Activated T-cell treated with anti-CD3 and anti-CD28 coated beads, Interleukin-2, amount 50 U/mL, for 24 hours (primary cell): ENCODE results near the gene TLK1.
"Not testable (repeated sequence)": the region's sequence is repeated elsewhere in the genome, so short reads cannot be mapped to it uniquely, and the experiment has no call there.

Experiments used
- DNase-seq: peaks from one replicate; pipeline ENCODE4 v3.0.0-alpha.2; 2020
- H3K27ac Mint-ChIP-seq: 2 replicates; pipeline ENCODE4 v1.8.0; 2020; ENCODE audit warnings: mild to moderate bottlenecking, mixed read lengths
- H3K27me3 Mint-ChIP-seq: 2 replicates; pipeline ENCODE4 v1.8.0; 2020; ENCODE audit warnings: mixed read lengths
- H3K36me3 Mint-ChIP-seq: 2 replicates; pipeline ENCODE4 v1.8.0; 2020; ENCODE audit warnings: low read depth, mixed read lengths
- H3K4me1 Mint-ChIP-seq: 2 replicates; pipeline ENCODE4 v1.8.0; 2020; ENCODE audit warnings: low read depth, mixed read lengths
- H3K4me3 Mint-ChIP-seq: 2 replicates; pipeline ENCODE4 v1.8.0; 2020; ENCODE audit warnings: mild to moderate bottlenecking, moderate library complexity, mixed read lengths
- H3K9me3 Mint-ChIP-seq: 2 replicates; pipeline ENCODE4 v1.8.0; 2020; ENCODE audit warnings: mixed read lengths

Gene TLK1

DNA sequence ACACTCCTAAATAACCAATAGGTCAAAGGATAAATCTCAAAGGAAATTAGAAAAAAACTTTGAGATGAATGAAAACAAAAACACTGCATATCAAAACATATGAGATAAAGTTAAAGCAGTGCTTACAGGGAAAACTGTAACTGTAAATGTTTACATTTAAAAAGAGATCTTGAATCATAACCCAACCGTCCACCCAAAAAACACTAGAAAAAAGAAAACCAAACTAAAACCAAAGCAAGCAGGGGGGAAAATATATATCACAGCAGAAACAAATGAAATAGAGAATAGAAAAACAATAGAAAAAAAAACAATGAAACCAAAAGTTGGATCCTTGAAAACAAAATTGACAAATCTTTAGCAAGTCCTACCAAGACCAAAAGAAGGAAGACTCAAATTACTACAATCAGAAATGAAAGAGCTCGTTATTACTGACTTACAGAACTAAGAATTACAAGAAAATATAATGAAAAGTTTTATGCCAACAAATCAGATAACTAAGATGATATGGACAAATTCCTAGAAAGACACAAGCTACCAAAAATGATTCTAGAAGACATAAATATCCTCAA, 65.6 kb downstream of the TLK1 start:
- H3K27ac Mint-ChIP-seq: peak overlapping the region; percentile 55
- no peaks in the 10 kb centered on the region for H3K27me3 Mint-ChIP-seq
- peaks cover 63% of the 10 kb centered on the region for H3K36me3 Mint-ChIP-seq
- peaks cover 28% of the 10 kb centered on the region for H3K9me3 Mint-ChIP-seq
- H3K4me1 Mint-ChIP-seq: peaks cover 44% of the 10 kb centered on the region
- DNase-seq: no peak
- no peak overlapping the region for H3K4me3 Mint-ChIP-seq

DNA sequence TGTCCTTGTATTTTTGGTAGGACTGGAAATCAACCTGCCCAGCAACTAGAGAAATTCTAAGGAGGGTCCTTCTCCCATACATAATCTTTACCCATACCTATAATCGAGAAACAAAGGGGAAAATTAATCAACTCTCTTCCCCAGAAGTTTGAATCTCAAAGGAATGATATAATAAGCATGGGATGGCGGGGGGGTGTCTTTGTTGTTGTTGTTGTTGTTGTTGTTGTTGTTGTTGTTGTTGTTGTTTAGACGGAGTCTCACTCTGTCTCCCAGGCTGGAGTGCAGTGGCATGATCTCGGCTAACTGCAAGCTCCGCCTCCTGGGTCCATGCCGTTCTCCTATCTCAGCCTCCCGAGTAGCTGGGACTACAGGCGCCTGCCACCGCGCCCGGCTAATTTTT, 69.2 kb downstream of the TLK1 start:
- not testable (repeated sequence) for H3K27me3 Mint-ChIP-seq, H3K9me3 Mint-ChIP-seq, DNase-seq, H3K4me3 Mint-ChIP-seq, H3K27ac Mint-ChIP-seq
- H3K36me3 Mint-ChIP-seq: peaks cover 39% of the 10 kb centered on the region
- H3K4me1 Mint-ChIP-seq: peaks cover 72% of the 10 kb centered on the region

DNA sequence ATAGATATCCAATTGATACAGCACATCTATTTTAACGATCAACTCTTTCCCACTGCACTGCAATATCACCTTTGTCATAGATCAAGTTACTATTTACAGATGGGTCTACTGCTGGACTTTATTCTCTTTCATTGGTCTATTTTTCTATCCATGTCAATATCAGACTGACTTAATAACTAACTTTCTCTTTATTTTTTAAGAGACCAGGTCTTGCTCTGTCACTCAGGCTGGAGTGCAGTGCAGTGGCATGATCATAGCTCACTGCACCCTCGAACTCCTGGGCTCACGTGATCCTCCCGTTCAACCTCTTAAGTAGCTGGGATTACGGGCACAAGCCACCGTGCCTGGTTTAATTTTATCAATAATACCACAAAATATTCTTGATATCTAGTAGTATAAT, 71.2 kb downstream of the TLK1 start:
- Mint-ChIP-seq H3K9me3 (no peaks in the 10 kb centered on the region), H3K27ac (no peak overlapping the region), H3K4me1 (peaks cover 72% of the 10 kb centered on the region), H3K27me3 (no peaks in the 10 kb centered on the region), H3K36me3 (peaks cover 28% of the 10 kb centered on the region), H3K4me3 (no peak overlapping the region)
- DNase-seq: no peak

DNA sequence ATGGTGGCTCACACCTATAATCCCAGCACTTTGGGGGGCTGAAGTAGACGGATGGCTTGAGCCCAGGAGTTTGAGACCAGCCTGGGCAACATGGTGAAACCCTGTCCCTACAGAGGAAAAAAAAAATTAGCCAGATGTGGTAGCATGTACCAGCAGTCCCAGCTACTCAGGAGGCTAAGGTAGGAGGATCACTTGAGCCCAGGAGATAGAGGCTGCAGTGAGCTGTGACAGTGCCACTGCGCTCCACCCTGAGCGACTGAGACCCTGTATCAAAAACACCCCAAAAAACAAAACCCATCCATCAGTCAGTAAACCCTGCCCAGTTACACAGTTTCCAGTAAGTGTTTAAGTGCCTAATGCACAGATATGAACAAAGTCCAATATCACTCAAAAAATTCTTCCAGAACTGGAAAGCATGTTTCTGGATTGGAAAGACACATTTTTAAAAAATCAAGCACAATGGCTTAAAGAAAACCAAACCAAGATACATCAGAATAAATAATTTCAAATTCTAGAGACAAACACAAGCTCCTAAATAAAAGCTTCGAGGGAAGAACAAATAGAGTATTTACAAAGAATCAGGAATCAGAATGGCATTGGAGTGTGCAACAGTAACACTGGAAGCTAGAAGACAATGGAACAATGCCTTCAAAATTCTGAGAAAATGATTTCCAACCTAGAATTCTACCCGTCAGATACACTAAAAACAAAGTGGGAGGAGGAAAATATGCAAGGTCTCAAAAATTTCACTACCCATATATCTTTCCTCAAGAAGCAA, 72.4 kb downstream of the TLK1 start:
- H3K36me3 Mint-ChIP-seq: peaks cover 28% of the 10 kb centered on the region

DNA sequence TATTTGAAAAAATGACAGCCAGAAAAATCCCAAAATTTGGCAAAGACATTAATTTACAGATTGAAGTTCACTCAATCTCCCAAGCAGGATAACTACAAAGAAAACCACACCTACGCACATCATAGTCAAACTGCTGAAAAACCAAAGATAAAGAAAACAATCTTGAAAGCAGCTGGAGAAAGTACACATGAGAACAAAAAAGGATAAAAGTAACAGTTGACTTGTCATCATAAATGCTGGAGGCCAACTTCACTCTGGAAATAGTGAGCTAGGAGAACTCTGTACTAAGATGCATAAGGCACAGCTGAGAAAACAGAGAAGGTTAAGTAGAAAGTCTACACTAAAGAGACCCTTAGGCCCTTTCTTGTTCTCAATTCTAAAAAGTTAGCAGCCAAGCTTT, 73.1 kb downstream of the TLK1 start:
- H3K27ac Mint-ChIP-seq: peak overlapping the region; percentile 90
- H3K27me3 Mint-ChIP-seq: no peaks in the 10 kb centered on the region
- peaks cover 69% of the 10 kb centered on the region for H3K4me1 Mint-ChIP-seq
- no peak for DNase-seq
- H3K36me3 Mint-ChIP-seq: peaks cover 30% of the 10 kb centered on the region
- no peaks in the 10 kb centered on the region for H3K9me3 Mint-ChIP-seq
- peak overlapping the region; percentile 3 for H3K4me3 Mint-ChIP-seq

More for the DNA sequence above, 72.4 kb downstream of the TLK1 start:
- no peak for DNase-seq
- Mint-ChIP-seq H3K27me3 (no peaks in the 10 kb centered on the region), H3K4me3 (no peak overlapping the region), H3K9me3 (no peaks in the 10 kb centered on the region), H3K27ac (peak overlapping the region; percentile 90), H3K4me1 (peaks cover 72% of the 10 kb centered on the region)

DNA sequence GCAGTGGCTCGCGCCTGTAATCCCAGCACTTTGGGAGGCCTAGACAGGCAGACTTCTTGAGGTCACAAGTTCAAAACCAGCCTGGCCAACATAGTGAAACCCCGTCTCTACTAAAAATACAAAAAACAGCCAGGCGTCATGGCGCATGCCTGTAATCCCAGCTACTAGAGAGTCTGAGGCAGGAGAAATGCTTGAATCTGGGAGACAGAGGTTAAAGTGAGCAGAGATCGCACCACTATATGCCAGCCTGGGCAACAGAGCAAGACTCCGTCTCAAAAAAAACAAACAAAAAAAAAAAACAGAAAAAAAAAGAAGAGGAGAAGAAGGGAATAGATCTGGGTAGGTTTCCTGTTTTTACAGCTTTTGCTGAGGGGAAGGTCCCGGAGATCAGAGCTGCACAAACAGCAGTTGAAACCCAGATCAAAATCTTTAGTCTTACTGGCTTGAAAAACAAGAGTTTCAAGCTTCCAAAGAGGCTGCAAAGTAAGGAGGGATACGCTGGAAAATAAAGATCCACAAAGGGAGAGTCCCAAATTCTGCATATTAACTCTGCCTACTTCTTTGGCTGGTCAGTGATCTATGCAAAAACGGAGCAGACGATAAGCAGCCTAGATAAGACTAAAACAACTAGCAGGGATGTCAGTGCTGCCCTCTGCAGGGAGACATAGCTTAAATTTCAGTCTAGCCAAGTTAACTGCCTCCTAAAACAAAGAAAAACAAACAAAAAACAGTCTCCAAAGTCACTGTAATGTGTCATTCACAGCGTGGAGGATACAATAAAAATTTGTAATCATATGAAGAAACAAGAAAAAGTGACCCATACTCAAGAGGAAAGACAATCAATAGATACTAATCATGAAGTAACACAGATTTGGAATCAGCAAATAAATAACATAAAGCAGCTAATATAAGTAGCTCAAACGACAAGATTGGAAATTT, 74.1 kb downstream of the TLK1 start:
- no peak for DNase-seq
- H3K27ac Mint-ChIP-seq: peak overlapping the region; percentile 90
- H3K9me3 Mint-ChIP-seq: no peaks in the 10 kb centered on the region
- H3K27me3 Mint-ChIP-seq: no peaks in the 10 kb centered on the region
- H3K4me3 Mint-ChIP-seq: peak overlapping the region; percentile 66
- peaks cover 30% of the 10 kb centered on the region for H3K36me3 Mint-ChIP-seq
- H3K4me1 Mint-ChIP-seq: peaks cover 68% of the 10 kb centered on the region

DNA sequence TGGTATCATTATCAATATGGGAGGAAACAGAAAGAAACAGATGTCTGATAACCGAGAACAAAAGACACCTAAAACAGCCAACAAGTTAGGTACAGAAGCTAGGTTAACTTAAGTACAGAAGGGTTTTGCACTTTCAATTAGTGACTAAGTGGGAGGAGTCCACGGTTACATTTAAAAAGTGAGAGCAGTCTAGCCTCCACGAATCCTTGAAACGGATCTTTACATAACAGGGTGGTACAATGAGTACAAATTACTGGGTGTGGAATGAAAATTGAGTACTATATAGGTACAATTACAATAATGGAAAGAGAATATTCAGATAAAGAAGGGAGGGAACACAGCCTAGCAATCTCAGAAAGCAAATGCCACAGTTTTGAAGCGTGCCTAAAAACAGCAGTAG, 76.6 kb downstream of the TLK1 start:
- DNase-seq: no peak
- H3K36me3 Mint-ChIP-seq: peaks cover 39% of the 10 kb centered on the region
- H3K4me1 Mint-ChIP-seq: peaks cover 74% of the 10 kb centered on the region
- peak overlapping the region; percentile 36 for H3K4me3 Mint-ChIP-seq
- peak overlapping the region; percentile 80 for H3K27ac Mint-ChIP-seq
- no peaks in the 10 kb centered on the region for H3K27me3 Mint-ChIP-seq
- H3K9me3 Mint-ChIP-seq: no peaks in the 10 kb centered on the region

DNA sequence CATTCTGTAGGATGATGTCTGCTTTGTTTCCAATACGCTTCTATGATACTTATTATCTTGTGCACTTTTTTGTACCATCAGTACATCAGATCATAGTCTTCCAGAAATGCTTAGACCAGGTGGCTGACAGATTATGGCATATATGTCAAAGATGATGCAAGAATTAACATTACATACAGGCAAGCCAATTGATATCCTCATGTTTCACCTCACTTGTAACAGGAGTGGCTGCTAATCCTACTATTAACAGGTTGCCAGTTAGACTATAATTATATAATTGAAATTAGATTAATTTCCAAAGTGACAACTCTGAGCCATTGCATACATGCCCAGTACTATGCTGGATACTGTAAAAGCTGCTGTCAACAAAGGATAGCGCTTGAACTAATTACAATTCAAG, 77.2 kb downstream of the TLK1 start:
- Mint-ChIP-seq H3K4me1 (peaks cover 73% of the 10 kb centered on the region), H3K36me3 (peaks cover 43% of the 10 kb centered on the region), H3K9me3 (no peaks in the 10 kb centered on the region), H3K27me3 (no peaks in the 10 kb centered on the region), H3K27ac (peak overlapping the region; percentile 80), H3K4me3 (no peak overlapping the region)
- DNase-seq: no peak

DNA sequence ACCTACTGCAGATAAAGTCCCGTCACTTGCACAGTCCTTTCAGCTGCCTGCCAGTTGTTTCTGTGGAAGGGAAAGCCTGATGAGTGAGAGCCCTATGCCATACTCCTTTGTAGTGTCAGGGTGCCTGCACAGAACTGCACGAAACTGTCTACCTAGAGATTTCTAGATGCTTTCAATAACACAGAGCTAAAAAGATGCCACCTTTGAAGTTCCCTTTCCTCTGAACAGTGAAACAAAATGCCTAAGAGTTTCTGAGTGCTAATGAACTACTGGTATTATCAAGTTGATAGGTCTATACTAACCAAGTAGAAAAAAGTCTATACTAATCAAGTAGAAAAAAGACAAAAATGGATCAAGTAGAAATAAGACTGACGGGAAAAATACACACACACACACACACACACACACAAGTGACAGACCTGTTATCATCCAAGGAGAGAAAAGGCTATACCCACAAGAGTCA, 79.0 kb downstream of the TLK1 start:
- Mint-ChIP-seq H3K36me3 (peaks cover 55% of the 10 kb centered on the region), H3K27me3 (no peaks in the 10 kb centered on the region), H3K9me3 (no peaks in the 10 kb centered on the region), H3K27ac (peak overlapping the region; percentile 75), H3K4me1 (peaks cover 68% of the 10 kb centered on the region), H3K4me3 (peak overlapping the region; percentile 15)
- DNase-seq: no peak

DNA sequence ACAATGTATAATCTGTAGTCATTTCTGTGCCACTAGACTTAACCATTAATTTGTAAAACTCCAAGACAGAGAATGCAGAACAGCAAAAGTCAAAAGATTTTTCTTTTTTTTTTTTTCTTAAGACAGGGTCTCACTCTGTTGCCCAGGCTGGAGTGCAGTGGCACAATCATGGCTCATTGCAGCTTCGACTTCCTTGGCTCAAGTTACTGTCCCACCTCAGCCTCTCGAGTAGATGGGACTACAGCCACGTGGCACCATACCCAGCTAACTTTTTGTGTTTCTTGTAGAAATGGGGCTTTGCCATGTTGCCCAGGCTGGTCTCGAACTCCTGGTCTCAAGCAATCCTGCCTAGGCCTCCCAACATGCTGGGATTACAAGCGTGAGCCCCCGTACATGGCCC, 80.1 kb downstream of the TLK1 start:
- Mint-ChIP-seq H3K4me1 (peaks cover 65% of the 10 kb centered on the region), H3K4me3 (no peak overlapping the region), H3K27ac (peak overlapping the region; percentile 7), H3K36me3 (peaks cover 65% of the 10 kb centered on the region), H3K27me3 (no peaks in the 10 kb centered on the region), H3K9me3 (no peaks in the 10 kb centered on the region)
- no peak for DNase-seq

DNA sequence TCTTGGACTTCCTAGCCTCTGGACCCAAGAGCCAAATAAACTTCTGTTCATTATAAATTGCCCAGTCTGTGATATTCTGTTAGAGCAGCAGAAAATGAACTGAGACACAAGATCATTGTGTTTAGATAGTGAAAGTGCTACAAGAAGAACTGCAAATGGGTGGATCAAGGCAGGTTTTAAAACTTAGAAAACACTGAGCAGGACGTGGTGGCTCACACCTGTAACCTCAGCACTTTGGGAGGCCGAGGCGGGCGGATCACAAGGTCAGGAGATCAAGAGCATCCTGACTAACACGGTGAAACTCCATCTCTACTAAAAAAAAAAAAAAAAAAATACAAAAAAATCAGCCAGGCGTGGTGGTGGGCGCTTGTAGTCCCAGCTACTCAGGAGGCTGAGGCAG, 84.3 kb downstream of the TLK1 start:
- DNase-seq, H3K4me3 Mint-ChIP-seq, H3K27me3 Mint-ChIP-seq, H3K27ac Mint-ChIP-seq, H3K9me3 Mint-ChIP-seq: not testable (repeated sequence)
- peaks cover 82% of the 10 kb centered on the region for H3K36me3 Mint-ChIP-seq
- peaks cover 37% of the 10 kb centered on the region for H3K4me1 Mint-ChIP-seq

DNA sequence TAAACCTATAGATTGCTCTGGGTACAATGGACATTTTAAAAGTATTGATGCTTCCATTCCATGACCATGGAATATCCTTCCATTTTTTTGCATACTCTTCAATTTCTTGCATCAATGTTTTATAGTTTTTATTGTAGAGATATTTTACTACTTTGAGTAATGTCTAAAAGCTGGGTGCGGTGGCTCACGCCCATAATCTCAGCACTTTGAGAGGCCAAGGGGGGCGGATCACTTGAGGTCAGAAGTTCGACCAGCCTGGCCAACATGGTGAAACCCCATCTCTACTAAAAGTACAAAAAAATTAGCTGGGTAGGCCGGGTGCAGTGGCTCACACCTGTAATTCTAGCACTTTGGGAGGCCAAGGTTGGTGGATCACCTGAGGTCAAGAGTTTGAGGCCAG, 88.5 kb downstream of the TLK1 start:
- Mint-ChIP-seq H3K4me1 (peaks cover 31% of the 10 kb centered on the region), H3K9me3 (no peaks in the 10 kb centered on the region), H3K4me3 (no peak overlapping the region), H3K36me3 (peaks cover 81% of the 10 kb centered on the region), H3K27ac (no peak overlapping the region), H3K27me3 (no peaks in the 10 kb centered on the region)
- DNase-seq: no peak

DNA sequence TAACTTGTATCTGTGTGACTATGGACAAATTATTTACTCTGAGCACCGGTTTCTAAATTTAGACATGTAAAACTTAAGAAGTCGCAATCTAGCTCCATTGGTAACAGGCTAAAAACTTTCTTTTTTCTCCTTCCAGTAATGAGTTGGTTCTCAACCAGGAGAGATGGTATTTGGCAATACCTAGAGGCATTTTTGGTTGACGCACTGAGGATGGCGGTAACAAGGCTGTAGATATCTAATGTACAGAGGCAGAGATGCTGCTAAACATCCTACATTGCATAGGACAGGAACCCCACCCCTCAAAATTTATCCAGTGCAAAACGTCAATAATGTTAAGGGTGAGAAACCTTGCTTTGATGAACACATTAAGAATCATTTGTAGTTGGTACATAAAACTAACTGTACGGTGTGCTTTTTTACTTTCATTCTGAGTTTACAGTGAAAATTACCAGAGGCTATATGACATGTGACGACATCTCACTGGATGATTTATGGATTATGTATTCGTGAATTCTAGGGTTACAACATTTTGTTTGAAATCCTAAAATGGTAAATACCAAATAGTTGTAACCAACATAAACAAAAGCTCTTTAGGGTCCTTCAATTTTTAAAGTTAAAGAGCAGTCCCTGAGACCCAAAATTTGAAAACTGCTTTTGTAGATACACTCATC, 91.3 kb downstream of the TLK1 start:
- no peaks in the 10 kb centered on the region for H3K27me3 Mint-ChIP-seq
- H3K27ac Mint-ChIP-seq: no peak overlapping the region
- DNase-seq: no peak
- no peak overlapping the region for H3K4me3 Mint-ChIP-seq
- peaks cover 35% of the 10 kb centered on the region for H3K4me1 Mint-ChIP-seq
- peaks cover 61% of the 10 kb centered on the region for H3K36me3 Mint-ChIP-seq
- H3K9me3 Mint-ChIP-seq: no peaks in the 10 kb centered on the region

DNA sequence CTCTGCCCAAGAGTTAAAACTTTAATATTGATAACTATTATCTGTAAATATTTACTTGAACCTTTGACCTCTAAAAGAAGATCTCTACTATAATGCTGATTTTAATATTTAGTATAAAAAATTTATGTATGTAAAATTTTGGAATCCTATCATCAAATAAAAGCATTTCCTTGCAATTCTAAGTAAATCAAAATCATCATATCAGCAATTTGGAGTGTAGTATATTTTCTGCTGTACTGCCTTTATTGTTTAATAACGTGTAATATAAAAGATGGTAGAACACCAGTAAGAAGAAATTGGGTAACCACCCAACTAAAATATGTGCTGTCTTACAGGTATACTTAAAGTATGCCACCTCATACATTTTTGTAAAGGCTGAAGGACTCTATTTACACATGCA, 94.6 kb downstream of the TLK1 start:
- Mint-ChIP-seq H3K27ac (no peak overlapping the region), H3K4me3 (no peak overlapping the region), H3K36me3 (peaks cover 40% of the 10 kb centered on the region), H3K27me3 (no peaks in the 10 kb centered on the region), H3K4me1 (peaks cover 36% of the 10 kb centered on the region), H3K9me3 (no peaks in the 10 kb centered on the region)
- no peak for DNase-seq
